Uterus (tissue), 2 donors: ENCODE data around the gene TET2.

Source experiments
- POLR2A ChIP-seq, 2 donors: fragments of 450-650 bp; IDR thresholded peaks; one replicate each; pipeline ENCODE4 v1.6.1; 2016; ENCODE audit warnings: antibody characterized with exemption in 2 of 2, mild to moderate bottlenecking in 1 of 2, moderate library complexity in 1 of 2
- TF ChIP-seq, protein P1 (sequence below), 4 experiments: fragments of 200-600 bp in 2 of 4; fragments of 450-650 bp in 2 of 4; sonication (generic) in 2 of 4; IDR thresholded peaks; one replicate each; pipeline ENCODE4 v1.5.1; 2016 to 2019; ENCODE audit warnings: antibody characterized with exemption in 4 of 4, mild to moderate bottlenecking in 2 of 4, moderate library complexity in 1 of 4

GRCh38 chr4:105179539-105180401 is 33.1 kb downstream of the TET2 start:
- TF ChIP-seq, protein P1, sequence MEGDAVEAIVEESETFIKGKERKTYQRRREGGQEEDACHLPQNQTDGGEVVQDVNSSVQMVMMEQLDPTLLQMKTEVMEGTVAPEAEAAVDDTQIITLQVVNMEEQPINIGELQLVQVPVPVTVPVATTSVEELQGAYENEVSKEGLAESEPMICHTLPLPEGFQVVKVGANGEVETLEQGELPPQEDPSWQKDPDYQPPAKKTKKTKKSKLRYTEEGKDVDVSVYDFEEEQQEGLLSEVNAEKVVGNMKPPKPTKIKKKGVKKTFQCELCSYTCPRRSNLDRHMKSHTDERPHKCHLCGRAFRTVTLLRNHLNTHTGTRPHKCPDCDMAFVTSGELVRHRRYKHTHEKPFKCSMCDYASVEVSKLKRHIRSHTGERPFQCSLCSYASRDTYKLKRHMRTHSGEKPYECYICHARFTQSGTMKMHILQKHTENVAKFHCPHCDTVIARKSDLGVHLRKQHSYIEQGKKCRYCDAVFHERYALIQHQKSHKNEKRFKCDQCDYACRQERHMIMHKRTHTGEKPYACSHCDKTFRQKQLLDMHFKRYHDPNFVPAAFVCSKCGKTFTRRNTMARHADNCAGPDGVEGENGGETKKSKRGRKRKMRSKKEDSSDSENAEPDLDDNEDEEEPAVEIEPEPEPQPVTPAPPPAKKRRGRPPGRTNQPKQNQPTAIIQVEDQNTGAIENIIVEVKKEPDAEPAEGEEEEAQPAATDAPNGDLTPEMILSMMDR (IDR thresholded peaks at IDR 0.05) = no peak
- no peak for TF ChIP-seq POLR2A (IDR thresholded peaks at IDR 0.05)
